GM19193 (cell line): ENCODE data around the gene LDLRAD4.

ENCODE experiments used
- POLR2A ChIP-seq: IDR thresholded peaks from 4 replicates; pipeline ENCODE4 v1.6.1; 2011; ENCODE audit not compliant: insufficient read depth, insufficient read length; ENCODE audit errors: extremely low read depth

The LDLRAD4 gene

DNA sequence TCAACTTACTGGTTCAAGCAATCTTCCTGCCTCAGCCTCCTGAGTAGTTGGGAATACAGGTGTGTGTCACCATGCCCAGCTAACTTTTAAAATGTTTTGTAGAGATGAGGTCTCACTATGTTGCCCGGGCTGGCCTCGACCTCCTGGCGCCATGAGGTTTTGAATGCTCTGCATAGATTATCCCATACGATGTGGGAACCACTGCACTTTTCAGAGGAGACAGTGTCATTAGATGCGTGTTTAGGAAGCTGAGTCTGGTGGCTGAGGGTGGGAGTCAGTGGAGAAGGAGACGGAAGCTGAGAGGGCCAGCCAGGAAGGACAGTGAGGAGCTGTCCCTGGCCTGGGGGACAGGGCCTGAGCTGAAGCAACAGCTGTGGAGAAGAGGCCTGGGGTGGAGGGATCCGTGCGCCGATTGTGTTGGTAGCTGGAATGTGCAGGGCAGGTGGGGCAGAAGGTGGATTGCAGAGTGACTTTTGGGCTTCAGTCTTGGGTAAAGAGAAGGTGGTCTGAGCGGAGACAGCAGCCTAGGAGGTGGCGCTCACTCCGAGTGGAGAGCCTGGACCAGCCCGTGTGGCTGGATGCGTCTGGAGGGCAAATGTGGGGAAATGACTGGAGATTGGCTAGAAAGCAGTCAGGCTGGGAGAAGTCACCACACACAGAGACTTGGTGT, 68.0 kb downstream of the LDLRAD4 start:
- no peak for TF ChIP-seq POLR2A

DNA sequence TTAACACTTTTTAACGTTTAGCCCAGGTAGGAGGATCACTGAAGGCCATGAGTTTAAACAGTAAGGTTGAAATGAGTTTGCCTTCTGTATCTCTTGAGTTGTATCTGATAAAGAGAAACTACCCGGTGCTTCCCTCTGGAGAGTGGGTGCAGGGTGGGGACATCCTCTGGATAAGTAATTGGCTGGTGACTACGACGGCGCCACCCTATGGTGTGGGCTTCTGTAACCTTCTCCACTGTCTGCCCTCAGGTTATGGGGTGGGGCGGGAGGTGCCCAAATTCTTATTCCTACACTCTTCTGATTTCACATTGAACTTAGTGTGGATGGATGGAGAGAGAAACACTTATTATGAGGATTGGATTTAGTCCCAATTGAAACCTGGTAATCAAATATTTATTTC, 68.8 kb downstream of the LDLRAD4 start:
- no peak for TF ChIP-seq POLR2A

DNA sequence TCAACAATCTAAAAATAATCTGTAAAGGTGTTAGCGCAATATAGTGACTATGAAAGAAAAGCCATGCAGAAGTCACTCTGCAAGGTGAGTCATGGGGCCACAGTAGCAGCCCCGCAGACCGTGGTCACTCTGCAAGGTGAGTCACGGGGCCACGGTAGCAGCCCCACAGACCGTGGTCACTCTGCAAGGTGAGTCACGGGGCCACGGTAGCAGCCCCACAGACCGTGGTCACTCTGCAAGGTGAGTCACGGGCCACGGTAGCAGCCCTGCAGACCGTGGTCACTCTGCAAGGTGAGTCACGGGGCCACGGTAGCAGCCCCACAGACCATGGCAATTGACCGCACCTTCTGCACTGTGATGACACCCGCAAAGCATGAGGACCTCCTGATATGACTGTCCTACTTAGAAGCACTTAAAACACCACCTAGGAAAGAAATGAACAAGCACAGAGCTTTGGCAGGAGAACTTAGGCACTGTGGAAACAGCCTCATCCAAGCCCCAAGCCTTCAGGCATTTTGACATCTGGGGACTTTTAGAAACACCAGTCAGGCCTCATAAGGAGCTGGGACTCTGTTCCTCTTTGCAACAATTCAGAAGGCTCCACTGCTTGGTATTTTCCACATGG, 70.1 kb downstream of the LDLRAD4 start:
- no peak for TF ChIP-seq POLR2A

DNA sequence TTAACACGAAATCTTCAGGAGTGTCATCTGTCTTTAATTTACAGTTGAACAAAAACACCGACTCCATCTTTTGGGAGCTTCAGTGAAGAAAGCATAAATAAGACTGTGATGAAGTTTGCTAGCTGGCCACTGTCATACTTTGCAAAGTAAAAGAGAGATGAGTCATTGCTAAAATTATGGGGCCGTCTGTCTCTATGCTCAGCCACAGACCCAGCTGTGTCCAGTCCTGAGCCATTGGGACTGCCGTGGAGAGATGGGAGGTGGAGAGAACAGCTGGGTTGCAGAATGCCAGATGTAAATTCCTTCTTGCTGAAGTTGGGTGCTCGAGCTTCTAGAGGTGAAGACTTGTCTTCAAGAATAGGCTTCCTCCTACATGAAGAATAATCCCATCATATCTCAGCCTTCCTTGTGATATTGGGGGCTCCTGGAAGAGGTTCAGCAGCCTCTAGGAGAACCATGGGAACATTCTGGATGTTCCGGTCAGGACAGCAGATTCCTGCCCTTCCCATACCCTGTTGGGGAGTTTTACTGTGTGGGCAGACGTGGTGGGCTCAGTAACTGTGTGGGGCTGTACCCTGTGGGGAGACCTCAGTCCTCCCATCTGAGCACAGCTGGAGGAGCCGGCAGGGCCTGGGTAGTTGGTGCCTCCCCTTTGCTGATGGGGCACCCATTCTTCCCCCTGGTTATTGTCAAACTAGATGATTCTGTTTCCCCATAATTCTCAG, 71.1 kb downstream of the LDLRAD4 start:
- TF ChIP-seq POLR2A: no peak

DNA sequence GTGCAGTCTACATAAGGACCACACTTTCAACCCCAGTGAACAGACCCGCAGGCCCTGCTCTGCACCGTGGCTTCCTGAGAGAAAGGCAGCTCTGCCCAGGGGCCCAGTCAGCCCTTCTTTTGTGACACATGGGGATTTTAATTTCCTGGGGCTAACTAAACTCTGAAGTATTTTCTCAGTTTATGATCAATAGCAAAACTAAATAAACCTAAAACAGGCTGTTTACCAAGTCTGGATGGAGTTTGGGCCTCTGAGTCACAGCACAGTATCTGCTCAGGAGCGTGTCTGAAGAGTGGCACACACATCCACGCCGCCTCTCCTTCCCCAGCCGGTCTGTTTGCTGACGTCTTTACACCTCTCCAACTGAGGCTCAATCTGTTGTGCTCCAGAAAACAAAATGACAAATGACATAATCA, 72.3 kb downstream of the LDLRAD4 start:
- TF ChIP-seq POLR2A: no peak

DNA sequence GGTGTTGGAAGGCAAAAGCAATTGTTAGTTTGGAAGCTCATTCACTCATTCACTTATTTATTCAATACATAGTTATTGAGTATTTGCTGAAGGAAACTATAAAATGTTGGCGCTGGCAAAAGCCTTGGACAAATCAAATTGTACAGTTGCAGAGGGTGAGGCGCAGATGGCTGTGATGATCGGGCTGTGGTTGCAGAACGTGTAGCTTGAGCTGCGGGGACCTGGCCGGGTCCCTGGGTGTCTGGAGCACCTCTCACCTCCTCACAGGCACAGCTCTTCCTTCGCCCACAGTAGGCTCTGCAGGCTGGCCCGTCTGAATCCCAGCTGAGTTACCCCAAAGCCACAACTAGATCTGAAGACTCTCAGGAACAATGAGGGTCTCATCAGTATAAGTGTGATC, 72.7 kb downstream of the LDLRAD4 start:
- TF ChIP-seq POLR2A: no peak

DNA sequence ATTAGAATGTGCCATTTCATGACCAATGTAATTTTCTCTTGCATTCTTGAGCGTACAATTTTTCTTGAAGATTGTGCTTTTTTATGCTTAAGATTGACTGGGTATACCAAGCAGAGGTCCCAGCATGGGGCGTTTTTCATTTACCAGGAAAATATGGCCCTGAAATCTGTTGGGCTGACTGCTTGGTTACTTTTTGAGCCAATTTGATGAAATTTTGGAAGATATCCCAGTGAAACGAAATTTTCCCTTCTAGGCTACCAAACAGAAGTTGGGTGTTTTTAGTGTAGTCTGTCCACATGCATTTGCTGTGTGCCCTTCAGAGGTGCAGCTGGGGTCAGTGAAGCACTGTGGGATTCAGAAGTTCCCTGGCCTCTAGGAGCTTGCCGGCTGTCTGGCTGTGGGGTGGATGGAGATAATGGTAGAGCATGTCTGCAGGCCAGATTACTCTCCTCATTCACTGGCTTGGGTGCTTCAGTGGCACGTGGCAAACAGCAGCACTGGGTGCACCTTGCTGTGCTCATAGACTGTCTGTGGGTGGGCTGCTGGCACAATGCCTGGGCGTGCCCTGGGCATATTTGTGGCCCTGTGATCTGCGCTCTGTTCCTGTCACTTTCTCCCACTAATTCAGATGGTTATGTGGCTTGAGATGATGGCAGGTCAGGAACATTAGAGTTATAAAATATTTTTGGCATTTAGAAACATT, 73.3 kb downstream of the LDLRAD4 start:
- no peak for TF ChIP-seq POLR2A

DNA sequence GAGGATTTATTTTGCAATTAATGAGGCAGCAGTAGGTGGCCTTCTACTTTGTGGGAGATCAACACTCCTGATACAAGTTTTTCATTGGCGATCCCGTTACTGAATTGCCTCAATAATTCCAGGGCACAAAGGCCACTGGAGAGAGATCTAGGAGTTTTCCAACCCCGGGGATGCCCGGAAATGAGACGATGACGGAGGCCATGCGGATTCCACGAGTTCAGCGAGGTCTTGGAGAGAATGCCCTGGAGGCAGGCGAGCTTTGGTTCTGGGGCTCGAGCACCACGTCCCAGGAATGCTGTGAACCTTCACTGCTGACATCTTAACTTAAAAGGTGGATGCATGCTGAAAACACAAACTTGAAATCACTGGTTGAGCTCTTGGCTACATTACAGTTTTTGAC, 74.2 kb downstream of the LDLRAD4 start:
- no peak for TF ChIP-seq POLR2A

DNA sequence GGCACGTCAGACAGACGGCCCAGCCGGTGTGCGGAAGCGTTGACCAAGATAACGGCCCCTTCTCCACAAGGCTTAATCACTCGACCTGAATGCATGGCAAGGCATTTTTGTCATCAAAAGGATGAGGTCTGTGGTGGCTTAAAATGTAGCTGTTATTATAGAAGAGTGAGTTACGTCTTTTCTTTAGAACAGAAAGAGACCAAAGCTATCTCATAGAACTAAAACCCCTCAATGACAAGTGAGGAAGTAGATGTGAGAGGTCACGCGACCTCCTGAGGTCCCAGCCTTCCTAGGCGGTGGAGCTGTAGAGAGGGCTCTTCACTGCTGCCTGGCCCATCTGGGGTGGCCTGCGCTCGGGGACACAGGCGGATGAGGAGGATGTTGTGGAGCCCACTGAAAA, 75.7 kb downstream of the LDLRAD4 start:
- no peak for TF ChIP-seq POLR2A

DNA sequence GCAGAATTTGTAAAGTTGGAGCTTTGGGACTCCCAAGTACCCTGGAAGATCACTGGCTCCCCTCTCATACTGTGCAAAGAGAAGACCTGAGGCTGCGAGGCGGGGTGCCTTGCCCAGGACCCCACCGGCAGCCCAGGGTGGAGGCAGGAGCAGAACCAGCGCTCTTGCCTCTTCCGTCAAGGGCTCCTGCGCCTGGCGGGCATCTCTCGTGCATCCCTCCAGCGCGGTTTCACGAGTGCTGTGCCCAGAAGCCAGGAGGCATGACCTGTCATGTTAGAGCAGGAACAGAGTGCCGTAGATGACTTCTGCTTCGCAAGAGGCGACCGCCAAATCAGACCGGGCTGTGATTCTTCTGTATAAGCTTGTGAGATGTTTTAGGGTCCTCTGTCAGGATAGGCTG, 77.3 kb downstream of the LDLRAD4 start:
- no peak for TF ChIP-seq POLR2A

DNA sequence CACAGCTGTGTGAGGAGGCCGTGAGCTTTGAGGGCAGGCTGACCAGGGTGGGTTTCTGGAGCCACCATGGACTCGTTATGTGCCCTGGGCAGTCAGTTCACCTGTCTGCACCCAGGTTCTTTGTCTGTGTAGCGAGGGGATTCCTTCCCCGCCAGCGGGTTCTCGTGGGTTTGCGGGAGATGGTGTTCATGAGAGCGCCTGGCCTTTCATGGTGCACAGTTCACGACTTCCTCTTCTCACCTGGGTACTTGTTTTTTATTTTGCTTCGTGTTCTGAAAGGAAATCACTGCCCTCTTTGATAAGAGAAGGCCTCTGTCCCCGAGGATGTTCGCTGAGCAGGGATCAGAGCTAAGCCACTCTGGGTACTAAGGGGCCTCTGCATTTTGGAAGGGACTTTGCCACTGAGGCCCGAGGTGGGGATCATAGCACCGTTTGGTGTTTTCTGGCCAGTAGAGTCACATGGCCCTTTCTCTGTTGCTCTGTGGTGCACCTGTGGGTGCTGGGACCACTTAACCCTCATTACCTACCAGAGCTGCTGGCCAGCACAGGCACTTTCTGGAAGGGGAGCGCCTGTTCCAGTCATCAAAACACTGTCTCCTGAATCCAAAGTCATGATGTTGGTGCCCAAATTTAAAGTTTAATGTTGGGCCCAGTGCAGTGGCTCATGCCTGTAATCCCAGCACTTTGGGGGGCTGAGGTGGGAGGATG, 78.5 kb downstream of the LDLRAD4 start:
- TF ChIP-seq POLR2A: no peak

DNA sequence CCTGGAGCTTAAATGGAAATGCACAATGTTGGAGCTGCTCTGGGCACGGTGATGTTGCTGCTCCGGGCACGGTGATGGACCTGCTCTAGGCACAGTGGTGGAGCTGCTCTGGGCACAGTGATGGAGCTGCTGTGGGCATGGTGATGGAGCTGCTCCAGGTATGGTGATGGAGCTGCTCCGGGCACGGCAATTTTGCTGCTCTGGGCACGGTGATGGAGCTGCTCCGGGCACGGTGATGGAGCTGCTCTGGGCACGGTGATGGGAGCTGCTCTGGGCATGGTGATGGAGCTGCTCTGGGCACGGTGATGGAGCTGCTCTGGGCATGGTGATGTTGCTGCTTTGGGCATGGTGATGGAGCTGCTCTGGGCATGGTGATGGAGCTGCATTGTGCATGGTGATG, 79.7 kb downstream of the LDLRAD4 start:
- TF ChIP-seq POLR2A: no peak

DNA sequence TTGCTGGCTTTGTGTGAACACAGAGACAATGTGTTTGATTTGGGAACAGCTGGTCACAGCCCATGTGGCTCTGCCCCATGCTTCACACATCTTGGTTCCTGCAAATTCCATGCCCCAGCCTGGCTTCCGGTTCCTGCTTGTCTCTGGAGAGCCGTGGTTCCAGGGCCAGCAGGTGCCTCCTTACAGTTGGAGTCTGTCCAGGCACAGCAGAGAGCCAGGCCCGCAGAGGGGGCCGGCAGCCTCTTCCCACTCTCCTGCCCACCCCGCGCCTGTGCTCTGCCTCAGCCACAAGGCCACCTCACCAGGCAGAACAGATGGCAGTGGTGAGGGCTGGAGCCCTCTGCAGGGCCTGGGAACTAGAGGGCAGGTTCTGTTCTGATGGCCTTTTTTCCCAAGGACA, 81.5 kb downstream of the LDLRAD4 start:
- no peak for TF ChIP-seq POLR2A

DNA sequence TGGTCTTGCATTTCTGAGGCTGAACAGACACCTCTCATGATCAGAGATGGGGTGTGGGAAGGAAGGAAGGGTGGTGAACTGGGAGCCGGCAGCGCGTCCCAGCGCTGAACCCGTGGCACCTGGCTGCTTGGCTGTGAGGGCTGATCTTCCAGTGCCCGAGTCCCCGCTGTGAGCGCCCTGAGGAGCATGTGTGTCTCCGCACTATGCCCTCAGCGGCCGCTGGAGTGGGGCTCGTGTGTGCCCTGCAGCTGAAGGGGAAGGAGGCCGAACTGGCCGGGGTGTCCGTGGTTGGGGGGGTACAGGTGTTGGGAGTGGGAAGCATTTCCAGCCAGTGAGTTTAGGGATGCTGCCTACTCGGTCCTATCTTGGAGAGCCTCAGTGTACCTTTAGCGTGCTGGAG, 82.2 kb downstream of the LDLRAD4 start:
- no peak for TF ChIP-seq POLR2A

DNA sequence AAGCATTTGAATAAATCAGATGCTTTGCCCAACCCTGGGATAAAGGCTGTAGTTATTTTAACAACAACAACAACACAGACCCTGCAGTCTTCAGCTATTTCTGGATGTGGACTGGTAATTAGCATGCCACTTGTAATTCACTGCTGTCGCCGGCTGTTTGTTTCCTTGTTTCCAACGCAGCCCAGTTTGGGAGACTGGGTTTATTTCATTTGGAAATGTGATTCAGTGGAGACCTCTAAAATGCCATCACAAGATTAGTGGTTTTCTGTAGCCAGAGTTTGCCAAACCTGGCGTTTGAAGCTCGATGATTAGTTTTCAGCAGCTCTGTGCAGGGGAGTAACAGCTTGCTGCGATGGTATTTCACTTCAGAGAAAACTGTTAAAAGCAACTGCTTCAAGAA, 83.5 kb downstream of the LDLRAD4 start:
- no peak for TF ChIP-seq POLR2A
